ENCODE results near the gene ARHGEF3.

ARHGEF3 gene, protein sequence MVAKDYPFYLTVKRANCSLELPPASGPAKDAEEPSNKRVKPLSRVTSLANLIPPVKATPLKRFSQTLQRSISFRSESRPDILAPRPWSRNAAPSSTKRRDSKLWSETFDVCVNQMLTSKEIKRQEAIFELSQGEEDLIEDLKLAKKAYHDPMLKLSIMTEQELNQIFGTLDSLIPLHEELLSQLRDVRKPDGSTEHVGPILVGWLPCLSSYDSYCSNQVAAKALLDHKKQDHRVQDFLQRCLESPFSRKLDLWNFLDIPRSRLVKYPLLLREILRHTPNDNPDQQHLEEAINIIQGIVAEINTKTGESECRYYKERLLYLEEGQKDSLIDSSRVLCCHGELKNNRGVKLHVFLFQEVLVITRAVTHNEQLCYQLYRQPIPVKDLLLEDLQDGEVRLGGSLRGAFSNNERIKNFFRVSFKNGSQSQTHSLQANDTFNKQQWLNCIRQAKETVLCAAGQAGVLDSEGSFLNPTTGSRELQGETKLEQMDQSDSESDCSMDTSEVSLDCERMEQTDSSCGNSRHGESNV

DNA sequence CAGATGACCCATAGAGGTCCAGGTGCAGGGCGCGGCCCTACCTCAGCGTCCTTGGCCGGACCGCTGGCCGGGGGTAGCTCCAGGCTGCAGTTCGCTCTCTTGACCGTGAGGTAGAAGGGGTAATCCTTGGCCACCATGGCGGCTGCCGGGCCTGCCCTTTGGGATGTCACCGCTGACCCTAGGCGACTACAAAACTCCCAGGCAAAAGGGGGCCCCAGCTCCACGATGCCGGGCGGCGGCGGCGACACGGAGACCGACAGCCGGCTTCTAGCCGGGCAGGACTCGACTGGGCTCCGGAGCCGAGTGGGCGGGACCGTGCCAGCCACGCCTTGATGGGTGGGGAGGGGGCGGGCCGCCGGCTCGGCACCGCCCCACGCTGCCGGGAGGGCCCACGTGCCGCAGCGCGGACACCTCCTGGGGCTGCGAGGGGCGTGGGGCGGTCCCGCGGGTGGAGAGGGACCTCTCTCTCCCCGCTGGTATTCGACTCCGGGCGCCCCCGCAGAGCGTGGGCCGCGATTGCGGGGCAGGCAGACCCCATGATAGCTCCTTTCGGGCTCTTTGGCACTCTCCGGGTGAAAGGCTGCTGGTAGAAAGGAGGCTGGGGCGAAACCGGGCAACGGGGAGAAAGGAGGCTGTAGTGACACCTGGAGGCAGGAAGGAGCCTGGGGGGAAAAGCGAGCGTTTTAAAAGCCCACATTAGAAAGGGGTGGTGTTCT, at the start of gene ARHGEF3:
TSS of gene ARHGEF3 (minus strand) at position 288 of the 716 bp plus-strand sequence. CDS start at position 137, 151 bp downstream.
- peak within 1 kb of the TSS; percentile 82 for H2AFZ ChIP-seq (ENCODE audit: low read length)

DNA sequence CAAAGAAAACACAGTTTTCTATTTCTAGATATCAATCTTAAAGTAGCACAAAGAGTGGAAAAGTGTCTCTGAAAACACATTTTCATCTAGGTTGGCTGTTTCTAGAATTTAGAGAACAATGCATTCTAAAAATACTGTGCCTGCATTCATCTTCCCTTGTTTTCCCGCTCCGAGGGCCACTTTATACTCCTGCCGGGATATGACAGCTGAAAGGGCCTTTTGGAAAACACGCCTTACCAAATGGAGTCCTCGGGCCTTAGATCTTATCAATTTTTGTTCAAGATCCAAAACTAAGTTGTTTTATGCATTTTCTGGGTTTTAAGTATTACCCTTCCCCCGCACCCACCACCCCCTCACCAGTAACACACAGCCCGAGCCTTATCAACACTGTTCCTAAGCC, 47.9 kb upstream of the ARHGEF3 start:
- Histone ChIP-seq H3K79me2 (ENCODE audit: insufficient read depth, low read length) (no peaks in the 10 kb centered on the region), H3F3A (ENCODE audit: low read depth) (no peaks in the 10 kb centered on the region), H2AFZ (ENCODE audit: low read length) (no peak overlapping the region), H3K4me1 (ENCODE audit: insufficient read depth, low read length, poor library complexity, severe bottlenecking) (no peaks in the 10 kb centered on the region), H3K36me3 (ENCODE audit: insufficient read depth, low read length) (no peaks in the 10 kb centered on the region), H3K9me3 (ENCODE audit: insufficient read depth, low read depth, low read length) (no peaks in the 10 kb centered on the region), H3K4me2 (ENCODE audit: low read depth, low read length, poor library complexity, severe bottlenecking) (no peak overlapping the region), H3K27me3 (ENCODE audit: insufficient read depth, low read length, poor library complexity, severe bottlenecking) (no peaks in the 10 kb centered on the region), H3K9me2 (replicated peaks; ENCODE audit: low read depth, low read length) (no peaks in the 10 kb centered on the region), H3K4me3 (ENCODE audit: low read length, poor library complexity, severe bottlenecking) (no peak overlapping the region), H4K20me1 (ENCODE audit: insufficient read depth, low read length, poor library complexity, severe bottlenecking) (no peaks in the 10 kb centered on the region), H3K9ac (ENCODE audit: low read depth, low read length, poor library complexity, severe bottlenecking) (no peak overlapping the region)
- TF ChIP-seq EZH2phosphoT487 (IDR thresholded peaks at IDR 0.05; ENCODE audit: borderline replicate concordance) = no peak
- TF ChIP-seq, protein P1, sequence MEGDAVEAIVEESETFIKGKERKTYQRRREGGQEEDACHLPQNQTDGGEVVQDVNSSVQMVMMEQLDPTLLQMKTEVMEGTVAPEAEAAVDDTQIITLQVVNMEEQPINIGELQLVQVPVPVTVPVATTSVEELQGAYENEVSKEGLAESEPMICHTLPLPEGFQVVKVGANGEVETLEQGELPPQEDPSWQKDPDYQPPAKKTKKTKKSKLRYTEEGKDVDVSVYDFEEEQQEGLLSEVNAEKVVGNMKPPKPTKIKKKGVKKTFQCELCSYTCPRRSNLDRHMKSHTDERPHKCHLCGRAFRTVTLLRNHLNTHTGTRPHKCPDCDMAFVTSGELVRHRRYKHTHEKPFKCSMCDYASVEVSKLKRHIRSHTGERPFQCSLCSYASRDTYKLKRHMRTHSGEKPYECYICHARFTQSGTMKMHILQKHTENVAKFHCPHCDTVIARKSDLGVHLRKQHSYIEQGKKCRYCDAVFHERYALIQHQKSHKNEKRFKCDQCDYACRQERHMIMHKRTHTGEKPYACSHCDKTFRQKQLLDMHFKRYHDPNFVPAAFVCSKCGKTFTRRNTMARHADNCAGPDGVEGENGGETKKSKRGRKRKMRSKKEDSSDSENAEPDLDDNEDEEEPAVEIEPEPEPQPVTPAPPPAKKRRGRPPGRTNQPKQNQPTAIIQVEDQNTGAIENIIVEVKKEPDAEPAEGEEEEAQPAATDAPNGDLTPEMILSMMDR (conservative IDR thresholded peaks at IDR 0.05; ENCODE audit: low read length) = no peak

More for the DNA sequence above, at the start of gene ARHGEF3:
- Histone ChIP-seq H3K4me1 (ENCODE audit: insufficient read depth, low read length, poor library complexity, severe bottlenecking) (peaks cover 46% of the 10 kb centered on the region), H3K36me3 (ENCODE audit: insufficient read depth, low read length) (no peaks in the 10 kb centered on the region), H4K20me1 (ENCODE audit: insufficient read depth, low read length, poor library complexity, severe bottlenecking) (peaks cover 13% of the 10 kb centered on the region), H3K27me3 (ENCODE audit: insufficient read depth, low read length, poor library complexity, severe bottlenecking) (no peaks in the 10 kb centered on the region), H3K9ac (ENCODE audit: low read depth, low read length, poor library complexity, severe bottlenecking) (peak within 1 kb of the TSS; percentile 69), H3F3A (ENCODE audit: low read depth) (no peaks in the 10 kb centered on the region), H3K4me2 (ENCODE audit: low read depth, low read length, poor library complexity, severe bottlenecking) (peak within 1 kb of the TSS; percentile 97), H3K4me3 (ENCODE audit: low read length, poor library complexity, severe bottlenecking) (peak within 1 kb of the TSS; percentile 87), H3K9me2 (replicated peaks; ENCODE audit: low read depth, low read length) (no peaks in the 10 kb centered on the region), H3K79me2 (ENCODE audit: insufficient read depth, low read length) (peaks cover 40% of the 10 kb centered on the region), H3K9me3 (ENCODE audit: insufficient read depth, low read depth, low read length) (no peaks in the 10 kb centered on the region)
- TF ChIP-seq EZH2phosphoT487 (IDR thresholded peaks at IDR 0.05; ENCODE audit: borderline replicate concordance) = no peak
- TF ChIP-seq, protein P1 (conservative IDR thresholded peaks at IDR 0.05; ENCODE audit: low read length) = peak; percentile 75

DNA sequence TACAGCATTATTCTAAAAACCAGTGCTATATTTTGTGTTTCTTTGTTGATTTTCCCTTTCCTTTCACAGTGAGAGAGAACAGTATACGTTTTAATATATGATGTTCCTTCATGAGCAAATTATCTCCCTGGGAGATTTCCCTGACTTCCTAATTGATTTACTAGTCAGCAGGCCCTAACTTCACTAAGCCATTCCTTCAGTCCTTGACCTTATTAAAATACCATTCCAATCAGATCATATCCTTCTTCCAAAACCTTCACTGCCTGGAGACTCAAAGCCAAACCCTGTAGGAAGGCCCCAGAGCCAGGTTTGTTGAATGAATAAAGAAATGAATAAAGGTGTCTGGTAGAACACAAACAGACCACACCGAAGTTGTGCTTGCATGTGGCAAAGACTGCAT, 43.8 kb upstream of the ARHGEF3 start:
- Histone ChIP-seq H3K79me2 (ENCODE audit: insufficient read depth, low read length) (0 out of 2 replicates have a peak, but pooled peaks cover 3% of the 10 kb centered on the region), H3K4me3 (ENCODE audit: low read length, poor library complexity, severe bottlenecking) (no peak overlapping the region), H3K9me3 (ENCODE audit: insufficient read depth, low read depth, low read length) (no peaks in the 10 kb centered on the region), H3K4me2 (ENCODE audit: low read depth, low read length, poor library complexity, severe bottlenecking) (no peak overlapping the region), H3K4me1 (ENCODE audit: insufficient read depth, low read length, poor library complexity, severe bottlenecking) (no peaks in the 10 kb centered on the region), H2AFZ (ENCODE audit: low read length) (no peak overlapping the region), H3K9ac (ENCODE audit: low read depth, low read length, poor library complexity, severe bottlenecking) (no peak overlapping the region), H3K9me2 (replicated peaks; ENCODE audit: low read depth, low read length) (no peaks in the 10 kb centered on the region), H4K20me1 (ENCODE audit: insufficient read depth, low read length, poor library complexity, severe bottlenecking) (no peaks in the 10 kb centered on the region), H3K36me3 (ENCODE audit: insufficient read depth, low read length) (no peaks in the 10 kb centered on the region), H3K27me3 (ENCODE audit: insufficient read depth, low read length, poor library complexity, severe bottlenecking) (no peaks in the 10 kb centered on the region), H3F3A (ENCODE audit: low read depth) (no peaks in the 10 kb centered on the region)
- TF ChIP-seq EZH2phosphoT487 (IDR thresholded peaks at IDR 0.05; ENCODE audit: borderline replicate concordance) = no peak
- TF ChIP-seq, protein P1 (conservative IDR thresholded peaks at IDR 0.05; ENCODE audit: low read length) = no peak

Data from Loucy (cell line).